Naive thymus-derived CD8-positive, alpha-beta T cell (primary cell): ENCODE measurements around the gene MTG1. TPM values are rescaled to one million over a fixed set of nuclear protein-coding genes. Genes with fewer than 3 reads are reported as not detected.
A peak's percentile ranks its signal among the peaks of the same experiment; 100 is the strongest.
"Not testable (repeated sequence)": the region's sequence is repeated elsewhere in the genome, so short reads cannot be mapped to it uniquely, and the experiment has no call there.

Experiments
- ATAC-seq, 2 donors: fragments of 150-1000 bp; cut with Tn5 transposase in 1 of 2; sonication (Bioruptor Pico), chemical (Tn5 transposase) in 1 of 2; 1 replicate in 1 of 2; 2 replicates in 1 of 2; pipeline ENCODE4 v1.10.0; 2021; ENCODE audit warnings: mild to moderate bottlenecking in 2 of 2, moderate library complexity in 2 of 2
- POLR2A ChIA-PET: fragments of 350-600 bp; sonication (Branson Sonifier 250); formaldehyde crosslinking; loops from one replicate; lab custom pipeline; 2021; ENCODE audit warnings: antibody characterized with exemption; lab: Charles Lee
- DNase-seq, 10 donors: peaks; one replicate each; pipeline versions ENCODE4 v3.0.0 to v3.0.0-alpha.2; 2020 to 2022
- H3K27ac Mint-ChIP-seq, 10 donors: one replicate each; pipeline ENCODE4 v1.8.0; 2020 to 2022; ENCODE audit warnings: mild to moderate bottlenecking in 10 of 10, mixed read lengths in 10 of 10, moderate library complexity in 4 of 10, inconsistent platforms in 1 of 10
- H3K27me3 Mint-ChIP-seq, 5 donors: one replicate each; pipeline ENCODE4 v1.8.0; 2021 to 2022; ENCODE audit warnings: mixed read lengths in 5 of 5
- H3K36me3 Mint-ChIP-seq, 3 donors: one replicate each; pipeline ENCODE4 v1.8.0; 2020 to 2022; ENCODE audit warnings: mixed read lengths in 3 of 3, mild to moderate bottlenecking in 2 of 3, inconsistent platforms in 1 of 3
- H3K4me1 Mint-ChIP-seq, 4 donors: one replicate each; pipeline ENCODE4 v1.8.0; 2021 to 2022; ENCODE audit warnings: mixed read lengths in 4 of 4
- H3K4me3 Mint-ChIP-seq, 10 donors: one replicate each; pipeline ENCODE4 v1.8.0; 2020 to 2022; ENCODE audit warnings: mild to moderate bottlenecking in 10 of 10, mixed read lengths in 10 of 10, moderate library complexity in 6 of 10, inconsistent platforms in 1 of 10
- H3K9me3 Mint-ChIP-seq, 9 donors: one replicate each; pipeline ENCODE4 v1.8.0; 2020 to 2022; ENCODE audit warnings: mixed read lengths in 9 of 9, mild to moderate bottlenecking in 3 of 9, inconsistent platforms in 1 of 9, moderate library complexity in 1 of 9
- polyA plus RNA-seq, 3 donors: library from polyadenylated mRNA; unstranded; fragments of 300-500 nt; fragmentation: Illumina TruSeq; gene quantifications; one replicate each; pipeline ENCODE4 v1.2.3, GENCODE V29; 2021
- total RNA-seq, 8 experiments: library from RNA in 2 of 8; stranded (reverse) in 2 of 8; gene quantifications; one replicate each; pipeline ENCODE4 v1.2.3 and lab custom pipeline; 2021 to 2026

Gene MTG1
- total and polyA plus RNA-seq, 5 experiments from 2014 or later = 19.4 to 67.9 (median 37.9) TPM

- Mint-ChIP-seq H3K4me1 (peaks cover 0 to 32% (median 11%) of the 10 kb centered on the region in 4 donors), H3K36me3 (peaks cover 0 to 9% (median 5%) of the 10 kb centered on the region in 3 donors)
- no peak for ATAC-seq
These were observed 10.4 kb upstream of the MTG1 start for GRCh38 chr10:133383551-133383950.

GRCh38 chr10:133384071-133384470 lies 9.9 kb upstream of the MTG1 start:
- Mint-ChIP-seq H3K9me3 (no peaks in the 10 kb centered on the region), H3K27ac (no peak overlapping the region), H3K4me1 (peaks cover 4 to 37% (median 16%) of the 10 kb centered on the region in 4 donors), H3K27me3 (no peaks in the 10 kb centered on the region), H3K4me3 (no peak overlapping the region), H3K36me3 (peaks cover 0 to 9% (median 5%) of the 10 kb centered on the region in 3 donors)
- POLR2A ChIA-PET = no interaction called here
- DNase-seq (no peak), ATAC-seq (no peak)

More at GRCh38 chr10:133383551-133383950, 10.4 kb upstream of the MTG1 start:
- Mint-ChIP-seq H3K27ac (no peak overlapping the region), H3K27me3 (no peaks in the 10 kb centered on the region), H3K4me3 (no peak overlapping the region), H3K9me3 (no peaks in the 10 kb centered on the region)
- POLR2A ChIA-PET = no interaction called here
- DNase-seq = no peak

GRCh38 chr10:133385214-133385613 lies 8.7 kb upstream of the MTG1 start:
- POLR2A ChIA-PET = no interaction called here
- Mint-ChIP-seq H3K27me3 (no peaks in the 10 kb centered on the region), H3K4me3 (no peak overlapping the region), H3K9me3 (no peaks in the 10 kb centered on the region), H3K27ac (no peak overlapping the region), H3K36me3 (peaks cover 0 to 9% (median 5%) of the 10 kb centered on the region in 3 donors), H3K4me1 (peaks cover 9 to 39% (median 24%) of the 10 kb centered on the region in 4 donors)
- ATAC-seq = no peak
- DNase-seq = no peak

- H3K36me3 Mint-ChIP-seq, H3K4me3 Mint-ChIP-seq, ATAC-seq, DNase-seq, H3K9me3 Mint-ChIP-seq, H3K27me3 Mint-ChIP-seq, H3K27ac Mint-ChIP-seq: not testable (repeated sequence)
- POLR2A ChIA-PET = interaction anchor here (4.9 kb wide), 1 partner anchor 8 kb away, joined by 58 read pairs; the partner anchor contains the start of gene PAOX
- H3K4me1 Mint-ChIP-seq = peaks cover 16 to 39% (median 32%) of the 10 kb centered on the region in 4 donors
These were observed 7.0 kb upstream of the MTG1 start for GRCh38 chr10:133386951-133387350.

- H3K4me1 Mint-ChIP-seq = peaks cover 16 to 48% (median 33%) of the 10 kb centered on the region in 4 donors
- H3K36me3 Mint-ChIP-seq = peaks cover 0 to 3% (median 2%) of the 10 kb centered on the region in 3 donors
- peak overlapping the region; percentile 73 to 94 (median 87) for H3K4me3 Mint-ChIP-seq
- peak overlapping the region; percentile 93 to 99 (median 96) for H3K27ac Mint-ChIP-seq
- DNase-seq = no peak
- no peak for ATAC-seq
- no peaks in the 10 kb centered on the region for H3K27me3 Mint-ChIP-seq
- POLR2A ChIA-PET = interaction anchor here (0.8 to 4.9 kb wide), 6 partner anchors 9 to 52 kb away, joined by 3 to 58 read pairs (median 9); partner anchors contain the start of genes CALY, ECHS1, FUOM and PAOX
- H3K9me3 Mint-ChIP-seq = no peaks in the 10 kb centered on the region
These were observed 5.6 kb upstream of the MTG1 start for GRCh38 chr10:133388236-133388972.

GRCh38 chr10:133388973-133389818 lies 4.8 kb upstream of the MTG1 start:
- H3K4me3 Mint-ChIP-seq = peak overlapping the region; percentile 73 to 94 (median 87)
- peak in 5 of 10 donors; percentile 28 to 59 (median 55) for DNase-seq
- H3K36me3 Mint-ChIP-seq = peaks cover 0 to 3% (median 2%) of the 10 kb centered on the region in 3 donors
- POLR2A ChIA-PET = interaction anchor here (0.8 to 4.9 kb wide), 6 partner anchors 10 to 60 kb away, joined by 3 to 58 read pairs (median 12); partner anchors contain the start of genes CALY, ECHS1, FUOM and PAOX
- peaks cover 16 to 53% (median 34%) of the 10 kb centered on the region in 4 donors for H3K4me1 Mint-ChIP-seq
- peak; percentile 54 to 63 for ATAC-seq
- peak overlapping the region; percentile 93 to 99 (median 96) for H3K27ac Mint-ChIP-seq
- H3K9me3 Mint-ChIP-seq = no peaks in the 10 kb centered on the region
- no peaks in the 10 kb centered on the region for H3K27me3 Mint-ChIP-seq

- Mint-ChIP-seq H3K27ac (peak overlapping the region; percentile 88 to 99 (median 96)), H3K4me1 (peaks cover 24 to 64% (median 46%) of the 10 kb centered on the region in 4 donors), H3K9me3 (no peaks in the 10 kb centered on the region), H3K27me3 (no peaks in the 10 kb centered on the region), H3K36me3 (peaks cover 0 to 3% (median 0%) of the 10 kb centered on the region in 3 donors), H3K4me3 (peak overlapping the region in 7 of 10 donors; percentile 22 to 94 (median 88))
- no peak for ATAC-seq
- DNase-seq = no peak
- POLR2A ChIA-PET = interaction anchor here (0.8 to 4.9 kb wide), 9 partner anchors 12 to 127 kb away, joined by 3 to 58 read pairs (median 7); partner anchors contain the start of genes CALY, ECHS1, FUOM and PAOX
These were observed 3.2 kb upstream of the MTG1 start for GRCh38 chr10:133390597-133391248.

- Mint-ChIP-seq H3K27ac (peak overlapping the region in 9 of 10 donors; percentile 80 to 98 (median 88)), H3K9me3 (no peaks in the 10 kb centered on the region), H3K4me1 (peaks cover 24 to 67% (median 50%) of the 10 kb centered on the region in 4 donors), H3K27me3 (no peaks in the 10 kb centered on the region), H3K36me3 (peaks cover 0 to 4% (median 0%) of the 10 kb centered on the region in 3 donors), H3K4me3 (peak overlapping the region in 8 of 10 donors; percentile 20 to 89 (median 43))
- no peak for ATAC-seq
- POLR2A ChIA-PET = interaction anchor here (0.8 to 4.9 kb wide), 5 partner anchors 12 to 62 kb away, joined by 3 to 58 read pairs (median 14); partner anchors contain the start of genes CALY, ECHS1 and PAOX
- no peak for DNase-seq
These were observed 2.7 kb upstream of the MTG1 start for GRCh38 chr10:133391249-133391635.

- Mint-ChIP-seq H3K4me3 (peak overlapping the region in 3 of 10 donors; percentile 19 to 60 (median 36)), H3K27ac (peak overlapping the region in 9 of 10 donors; percentile 41 to 98 (median 86)), H3K27me3 (no peaks in the 10 kb centered on the region), H3K9me3 (no peaks in the 10 kb centered on the region), H3K36me3 (peaks cover 0 to 11% (median 0%) of the 10 kb centered on the region in 3 donors), H3K4me1 (peaks cover 25 to 67% (median 51%) of the 10 kb centered on the region in 4 donors)
- DNase-seq (no peak), ATAC-seq (no peak)
- POLR2A ChIA-PET = interaction anchor here (0.9 to 4.9 kb wide), 4 partner anchors 13 to 63 kb away, joined by 3 to 58 read pairs (median 14); partner anchors contain the start of genes CALY, ECHS1 and PAOX
These were observed 2.0 kb upstream of the MTG1 start for GRCh38 chr10:133391761-133392518.

- no peak for ATAC-seq
These were observed 425 bp upstream of the MTG1 start for GRCh38 chr10:133393401-133394063.

More at GRCh38 chr10:133393401-133394063, 425 bp upstream of the MTG1 start:
- POLR2A ChIA-PET = interaction anchor here (1.0 to 2.0 kb wide), 4 partner anchors 13 to 58 kb away, joined by 4 to 5 read pairs (median 4); partner anchors contain the start of genes CALY and ECHS1
- H3K27ac Mint-ChIP-seq = peak overlapping the region in 9 of 10 donors; percentile 56 to 93 (median 80)
- peaks cover 30 to 66% (median 50%) of the 10 kb centered on the region in 4 donors for H3K4me1 Mint-ChIP-seq
- H3K9me3 Mint-ChIP-seq = no peaks in the 10 kb centered on the region
- peak overlapping the region; percentile 76 to 95 (median 92) for H3K4me3 Mint-ChIP-seq
- no peaks in the 10 kb centered on the region for H3K27me3 Mint-ChIP-seq
- peak in 1 of 10 donors; percentile 98 for DNase-seq
- H3K36me3 Mint-ChIP-seq = peaks cover 0 to 27% (median 0%) of the 10 kb centered on the region in 3 donors
